GM19438 (cell line): Measurements from ENCODE around the gene MRPL24.

Experiments
- ATAC-seq: cut with Tn5 transposase; IDR thresholded peaks from one replicate; pipeline ENCODE4 v1.9.1; 2021; ENCODE audit warnings: low read depth; ENCODE audit not compliant: unreplicated experiment

MRPL24 gene

GRCh38 chr1:156714830-156715229, 26.1 kb downstream of the MRPL24 start:
- no peak for ATAC-seq

GRCh38 chr1:156712626-156713025, 28.3 kb downstream of the MRPL24 start:
- ATAC-seq = no peak

- no peak for ATAC-seq
These were observed 29.7 kb downstream of the MRPL24 start for GRCh38 chr1:156711011-156711817.

GRCh38 chr1:156709757-156710489, 31.0 kb downstream of the MRPL24 start:
- no peak for ATAC-seq

- no peak for ATAC-seq
These were observed 31.9 kb downstream of the MRPL24 start for GRCh38 chr1:156709031-156709430.

GRCh38 chr1:156708218-156708661, 32.6 kb downstream of the MRPL24 start:
- ATAC-seq = no peak

- ATAC-seq = no peak
These were observed 33.3 kb downstream of the MRPL24 start for GRCh38 chr1:156707417-156708217.

- no peak for ATAC-seq
These were observed 34.1 kb downstream of the MRPL24 start for GRCh38 chr1:156706657-156707416.

- ATAC-seq = no peak
These were observed 34.8 kb downstream of the MRPL24 start for GRCh38 chr1:156705918-156706656.

GRCh38 chr1:156705321-156705917, 35.5 kb downstream of the MRPL24 start, which contains the start of gene CRABP2:
Gene CRABP2, minus strand, starts transcription at chr1:156705583. Its CDS starts 137 bp downstream, at chr1:156705446.
- no peak for ATAC-seq

- ATAC-seq = no peak
These were observed 36.0 kb downstream of the MRPL24 start for GRCh38 chr1:156704930-156705320.

- ATAC-seq = no peak
These were observed 36.6 kb downstream of the MRPL24 start for GRCh38 chr1:156704166-156704711.

GRCh38 chr1:156703741-156704140, 37.1 kb downstream of the MRPL24 start:
- ATAC-seq = no peak

- ATAC-seq = no peak
These were observed 37.6 kb downstream of the MRPL24 start for GRCh38 chr1:156703336-156703735.

- no peak for ATAC-seq
These were observed 40.0 kb downstream of the MRPL24 start for GRCh38 chr1:156700736-156701531.

- no peak for ATAC-seq
These were observed 41.9 kb downstream of the MRPL24 start for GRCh38 chr1:156698995-156699394.

GRCh38 chr1:156697481-156697880, 43.4 kb downstream of the MRPL24 start:
- no peak for ATAC-seq

- ATAC-seq = no peak
These were observed 44.1 kb downstream of the MRPL24 start for GRCh38 chr1:156696755-156697154.
